Endothelial cell of umbilical vein (primary cell): ENCODE data around the gene MKNK1. TPM values are rescaled to one million over a fixed set of nuclear protein-coding genes. Genes with fewer than 3 reads are reported as not detected.

Source experiments
- BruUV-seq: library from RNA; stranded (reverse); fragments of 400-500 nt; replicated peaks from 2 replicates; lab custom pipeline; 2021; lab: Mats Ljungman, UMichigan
- CTCF ChIA-PET: fragments of 300-600, 350-600 bp; sonication (Branson Sonifier 250); formaldehyde crosslinking; loops from one replicate; lab custom pipeline; 2021; ENCODE audit warnings: antibody characterized with exemption, inconsistent platforms; lab: Charles Lee
- POLR2A ChIA-PET: fragments of 300-600, 350-600 bp; sonication (Branson Sonifier 250); formaldehyde crosslinking; loops from one replicate; lab custom pipeline; 2021; ENCODE audit warnings: antibody characterized with exemption, inconsistent platforms; lab: Charles Lee
- DNase-seq: peaks from one replicate; pipeline ENCODE4 v3.0.0-alpha.2; 2011; ENCODE audit warnings: low read depth, low spot score
- FAIRE-seq: peaks from 2 replicates; lab custom pipeline; 2011; peaks lifted over from hg19 to GRCh38; lab: Jason Lieb, UNC
- H2AFZ ChIP-seq: 2 replicates; pipeline ENCODE4 v1.6.0; 2012; ENCODE audit warnings: low read depth, low read length, control low read depth, inconsistent platforms
- H3K27ac ChIP-seq: 2 replicates; pipeline ENCODE4 v1.5.1; 2011; ENCODE audit warnings: low read depth, mild to moderate bottlenecking, control low read depth, low read length, moderate library complexity; ENCODE audit not compliant: insufficient read depth
- H3K27me3 ChIP-seq, 2 experiments: 2 replicates each; pipeline versions ENCODE4 v1.6.0 to v1.6.1; 2011; ENCODE audit warnings: low read length in 2 of 2, mixed read lengths in 1 of 2; ENCODE audit not compliant: control insufficient read depth in 2 of 2, insufficient read depth in 2 of 2
- H3K36me3 ChIP-seq, 2 experiments: 2 replicates in 1 of 2; 3 replicates in 1 of 2; pipeline ENCODE4 v1.5.1; 2011; ENCODE audit warnings: low read length in 2 of 2, mild to moderate bottlenecking in 1 of 2, moderate library complexity in 1 of 2; ENCODE audit not compliant: control insufficient read depth in 2 of 2, insufficient read depth in 2 of 2; ENCODE audit errors: extremely low read depth in 1 of 2
- H3K4me1 ChIP-seq: 3 replicates; pipeline ENCODE4 v1.5.1; 2011; ENCODE audit warnings: mild to moderate bottlenecking, low read length; ENCODE audit not compliant: control insufficient read depth, insufficient read depth; ENCODE audit errors: extremely low read depth
- H3K4me2 ChIP-seq: 2 replicates; pipeline ENCODE4 v1.6.1; 2011; ENCODE audit warnings: low read length, control low read depth, mixed read lengths; ENCODE audit not compliant: insufficient read depth
- H3K4me3 ChIP-seq, 3 experiments: fragments of 200-600 bp in 1 of 3; sonication (generic), shearing (Covaris generic) in 1 of 3; replicated peaks in 1 of 3; 2 replicates each; pipeline ENCODE4 v1.5.1; 2011 to 2016; ENCODE audit warnings: control low read depth in 3 of 3, low read length in 3 of 3, mild to moderate bottlenecking in 2 of 3, inconsistent platforms in 1 of 3, low read depth in 1 of 3, moderate library complexity in 1 of 3; ENCODE audit not compliant: insufficient read depth in 1 of 3
- H3K79me2 ChIP-seq: 2 replicates; pipeline ENCODE4 v1.6.0; 2012; ENCODE audit warnings: low read length, inconsistent platforms; ENCODE audit not compliant: control insufficient read depth, insufficient read depth
- H3K9ac ChIP-seq: replicated peaks from 2 replicates; pipeline ENCODE3; 2011; ENCODE audit warnings: low read length, control low read depth; ENCODE audit not compliant: insufficient read depth; ENCODE audit errors: extremely low read depth
- H3K9me1 ChIP-seq: replicated peaks from 3 replicates; pipeline ENCODE4 v1.6.0; 2011; ENCODE audit warnings: mild to moderate bottlenecking, low read length; ENCODE audit not compliant: control insufficient read depth, insufficient read depth; ENCODE audit errors: extremely low read depth
- H3K9me3 ChIP-seq: replicated peaks from 2 replicates; pipeline ENCODE4 v1.5.1; 2012; ENCODE audit warnings: low read length, inconsistent platforms; ENCODE audit not compliant: control insufficient read depth, insufficient read depth
- H4K20me1 ChIP-seq: replicated peaks from 2 replicates; pipeline ENCODE3; 2011; ENCODE audit warnings: mild to moderate bottlenecking, low read length; ENCODE audit not compliant: control insufficient read depth, insufficient read depth; ENCODE audit errors: extremely low read depth
- GATA2 ChIP-seq: IDR thresholded peaks from 2 replicates; pipeline ENCODE4 v1.7.0; 2011; ENCODE audit warnings: low read depth, mild to moderate bottlenecking, moderate library complexity, mixed read lengths, low read length; ENCODE audit not compliant: insufficient read length, insufficient read depth
- POLR2AphosphoS5 ChIP-seq: IDR thresholded peaks from 2 replicates; pipeline ENCODE4 v1.6.1; 2012; ENCODE audit warnings: low read depth, mild to moderate bottlenecking, control low read depth, low read length, moderate library complexity; ENCODE audit not compliant: insufficient read depth
- dilution Hi-C: fragments of 300-500 bp; cut with MboI; formaldehyde crosslinking; loops from one replicate; pipeline ENCODE4 v1.15.0; 2019; ENCODE audit warnings: low sequenced_read_pairs; ENCODE audit not compliant: extremely low pct_ligation_motif_present
- intact Hi-C: fragments of 100-400 bp; cut with micrococcal nuclease; formaldehyde crosslinking; loops from one replicate; pipeline ENCODE4 v1.10.0; 2022
- polyA plus RNA-seq, 4 experiments: library from polyadenylated mRNA; depleted of rRNA in 3 of 4; stranded (reverse) in 3 of 4; unstranded in 1 of 4; fragments of >200 nt; gene quantifications; 2 replicates each; pipeline versions ENCODE4 v1.2.1 to v1.2.3, GENCODE V29; 2011 to 2012; ENCODE audit warnings: missing spikeins in 1 of 4
- total RNA-seq: library from RNA; stranded (reverse); gene quantifications from 2 replicates; pipeline ENCODE4 v1.2.3, GENCODE V29; 2021
- TF ChIP-seq, protein P1 (sequence below), 2 donors: IDR thresholded peaks; 1 replicate in 1 of 2; 2 replicates in 1 of 2; pipeline ENCODE4 v1.5.1; 2011; ENCODE audit warnings: low read length in 2 of 2, mild to moderate bottlenecking in 2 of 2, moderate library complexity in 2 of 2, control low read depth in 1 of 2, inconsistent platforms in 1 of 2, low read depth in 1 of 2; ENCODE audit not compliant: insufficient read depth in 1 of 2; ENCODE audit errors: extremely low read depth in 1 of 2

MKNK1 gene
- total and polyA plus RNA-seq, 2 donors (not counting 3 experiments of a cell fraction or from before 2014, with no cell fraction given): 32.9 to 42.6 TPM

DNA sequence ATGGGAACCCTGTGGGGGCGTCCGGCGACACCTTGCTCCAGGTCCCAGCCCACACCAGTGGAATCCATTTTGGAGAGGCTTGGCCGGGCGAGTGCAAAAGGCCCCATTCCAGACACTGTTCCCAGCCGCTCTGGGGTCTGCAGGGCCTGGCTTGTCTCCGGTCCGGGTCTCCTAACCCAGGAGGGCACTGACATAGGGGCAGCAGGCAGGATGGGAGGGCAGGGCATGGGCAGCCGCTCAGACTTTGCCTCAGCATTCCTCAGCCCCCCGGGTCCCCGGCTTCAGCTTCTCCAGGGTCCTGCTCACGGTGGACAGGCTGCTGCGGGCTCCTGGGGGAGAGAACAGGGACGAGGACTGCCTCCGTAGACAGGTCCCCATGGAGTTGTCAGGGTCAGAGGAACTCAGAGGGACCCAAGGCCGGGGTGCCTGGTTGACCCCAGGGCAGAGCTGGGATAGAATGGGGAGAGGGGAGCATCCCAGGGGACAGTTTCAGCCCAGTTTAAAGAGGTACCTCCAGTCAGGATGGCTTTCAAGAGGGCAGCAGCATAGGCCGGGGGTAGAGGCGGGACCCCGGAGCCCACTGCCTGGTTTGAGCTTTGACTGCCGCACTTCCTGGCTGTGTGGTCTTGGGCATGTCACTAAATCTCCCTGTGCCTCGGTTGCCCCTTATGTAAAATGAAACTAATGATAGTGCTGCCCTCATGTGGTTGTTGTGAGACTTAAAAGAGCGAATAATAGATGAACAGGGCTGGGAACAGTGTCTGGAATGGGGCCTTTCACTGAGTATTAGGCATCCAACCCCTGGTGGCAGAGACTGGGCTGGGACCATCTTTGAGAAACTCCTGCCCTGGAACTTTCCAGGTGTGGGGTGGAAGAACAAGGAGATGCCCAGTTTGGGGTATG lies 56.3 kb downstream of the MKNK1 start:
- Histone ChIP-seq H3K9me3 (no peaks in the 10 kb centered on the region), H3K79me2 (no peaks in the 10 kb centered on the region), H3K27ac (no peak overlapping the region), H3K4me2 (no peak overlapping the region), H3K9me1 (no peaks in the 10 kb centered on the region), H4K20me1 (no peaks in the 10 kb centered on the region), H3K9ac (no peak overlapping the region), H3K36me3 (no peaks in the 10 kb centered on the region), H2AFZ (no peak overlapping the region), H3K4me1 (no peaks in the 10 kb centered on the region), H3K4me3 (no peak overlapping the region), H3K27me3 (peaks cover 45 to 46% of the 10 kb centered on the region in 2 experiments)
- intact Hi-C loops: loop anchor here (1.0 kb wide), 3 partner anchors 70 to 141 kb away; no protein-coding TSS in a partner anchor
- DNase-seq (peak; percentile 48), FAIRE-seq (peak; percentile 84)
- TF ChIP-seq, protein P1, sequence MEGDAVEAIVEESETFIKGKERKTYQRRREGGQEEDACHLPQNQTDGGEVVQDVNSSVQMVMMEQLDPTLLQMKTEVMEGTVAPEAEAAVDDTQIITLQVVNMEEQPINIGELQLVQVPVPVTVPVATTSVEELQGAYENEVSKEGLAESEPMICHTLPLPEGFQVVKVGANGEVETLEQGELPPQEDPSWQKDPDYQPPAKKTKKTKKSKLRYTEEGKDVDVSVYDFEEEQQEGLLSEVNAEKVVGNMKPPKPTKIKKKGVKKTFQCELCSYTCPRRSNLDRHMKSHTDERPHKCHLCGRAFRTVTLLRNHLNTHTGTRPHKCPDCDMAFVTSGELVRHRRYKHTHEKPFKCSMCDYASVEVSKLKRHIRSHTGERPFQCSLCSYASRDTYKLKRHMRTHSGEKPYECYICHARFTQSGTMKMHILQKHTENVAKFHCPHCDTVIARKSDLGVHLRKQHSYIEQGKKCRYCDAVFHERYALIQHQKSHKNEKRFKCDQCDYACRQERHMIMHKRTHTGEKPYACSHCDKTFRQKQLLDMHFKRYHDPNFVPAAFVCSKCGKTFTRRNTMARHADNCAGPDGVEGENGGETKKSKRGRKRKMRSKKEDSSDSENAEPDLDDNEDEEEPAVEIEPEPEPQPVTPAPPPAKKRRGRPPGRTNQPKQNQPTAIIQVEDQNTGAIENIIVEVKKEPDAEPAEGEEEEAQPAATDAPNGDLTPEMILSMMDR (IDR thresholded peaks at IDR 0.05; ENCODE audit: extremely low read depth in 1 of 2, insufficient read depth in 1 of 2, low read depth in 1 of 2, low read length in 2 of 2): peak; percentile 36
- TF ChIP-seq POLR2AphosphoS5 (no peak), GATA2 (no peak)
- ChIA-PET CTCF (interaction anchor here (0.6 to 2.2 kb wide), 13 partner anchors 8 to 177 kb away, joined by 3 to 12 read pairs (median 4); a partner anchor contains a TSS), POLR2A (no interaction called here)
- dilution Hi-C loops: no loop called here
- BruUV-seq: no TSS peak
